GM19035 (cell line): ENCODE measurements around the gene PPP3CA.
A peak's percentile ranks its signal among the peaks of the same experiment; 100 is the strongest.

Experiments used
- ATAC-seq: cut with Tn5 transposase; IDR thresholded peaks from one replicate; pipeline ENCODE4 v1.9.1; 2021; ENCODE audit not compliant: unreplicated experiment

Gene PPP3CA

DNA sequence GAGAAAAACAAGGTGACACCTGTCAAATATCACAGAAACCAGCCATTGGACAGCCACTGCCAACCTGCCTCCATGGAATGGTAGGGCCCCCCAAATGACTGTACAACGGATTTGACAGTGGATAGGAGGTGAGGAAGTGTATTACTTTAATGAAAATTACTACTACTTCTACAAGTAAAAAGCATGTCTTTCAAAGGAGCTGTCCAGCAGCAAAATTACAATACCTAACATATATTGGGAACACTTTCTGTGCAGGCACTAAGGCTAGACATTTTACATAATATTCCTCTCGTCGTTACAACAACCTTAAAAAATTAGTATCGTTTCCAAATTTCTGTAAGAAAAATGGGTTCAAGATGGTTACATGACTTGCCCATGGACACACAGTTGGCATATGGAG, 14.9 kb downstream of the PPP3CA start:
- ATAC-seq, result no peak

DNA sequence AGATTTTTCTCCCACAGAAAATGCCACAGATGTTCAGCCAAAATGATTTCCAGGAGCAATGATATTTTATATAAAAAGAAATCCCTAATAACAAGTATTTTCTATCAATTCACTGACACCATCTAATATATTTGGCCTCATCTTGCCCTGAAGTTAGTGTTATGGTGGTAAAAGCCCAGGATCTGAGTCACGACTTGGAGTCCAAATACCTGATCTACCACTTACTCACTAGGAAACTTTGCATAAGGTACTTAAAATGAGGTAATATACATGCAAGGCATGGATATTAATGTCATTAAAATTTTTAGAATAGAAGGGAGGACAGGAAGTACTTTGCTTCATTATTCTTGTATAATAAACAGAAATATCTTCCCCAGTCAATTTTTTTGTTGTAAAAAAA, 16.3 kb downstream of the PPP3CA start:
- no peak for ATAC-seq

- no peak for ATAC-seq
Measured at GRCh38 chr4:101329592-101329991, 17.7 kb downstream of the PPP3CA start.

DNA sequence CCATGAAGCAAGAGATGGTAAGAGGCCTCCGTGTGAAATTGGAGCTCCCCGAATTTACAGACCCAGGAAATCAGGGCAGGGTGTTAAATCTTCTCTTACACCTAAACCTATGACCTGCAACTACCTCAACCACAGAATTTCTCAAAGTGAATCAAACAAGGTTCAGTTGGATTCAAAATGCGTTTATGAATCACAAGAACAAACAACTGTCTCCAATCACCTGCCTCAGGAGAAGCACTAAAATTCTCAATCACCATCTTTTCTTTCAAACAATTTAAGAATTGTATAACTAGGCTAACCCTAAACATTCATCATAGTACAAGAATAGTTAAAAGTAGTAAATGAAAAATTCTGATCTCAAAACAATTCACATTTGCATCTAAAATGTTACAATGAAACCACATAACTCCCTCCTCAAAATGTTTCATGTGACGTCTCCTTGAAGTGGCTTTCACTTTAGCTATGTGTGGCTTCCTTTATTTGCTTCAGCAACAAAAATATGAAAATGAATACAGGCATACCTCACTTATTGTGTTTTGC, 19.2 kb downstream of the PPP3CA start:
- ATAC-seq, result peak; percentile 93

DNA sequence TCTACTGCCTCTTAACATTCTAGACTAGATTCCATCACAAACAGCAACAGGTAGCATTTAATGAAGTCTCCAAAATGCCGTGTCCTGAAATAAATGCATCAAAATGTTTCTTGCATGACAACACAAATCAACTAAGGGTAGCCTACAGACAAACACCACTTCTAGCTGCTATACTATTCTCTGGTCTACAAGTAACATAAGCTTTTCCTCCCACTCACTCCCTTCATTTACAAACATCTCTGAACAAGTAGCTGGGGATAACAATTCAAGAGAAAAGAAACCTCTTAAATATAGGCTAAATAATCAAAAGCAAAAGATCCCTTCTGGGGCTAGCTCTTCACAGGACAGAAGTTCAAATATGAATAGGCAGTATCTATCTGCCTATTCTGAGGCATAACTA, 20.8 kb downstream of the PPP3CA start:
- no peak for ATAC-seq

GRCh38 chr4:101322743-101323142, 24.6 kb downstream of the PPP3CA start:
- no peak for ATAC-seq

DNA sequence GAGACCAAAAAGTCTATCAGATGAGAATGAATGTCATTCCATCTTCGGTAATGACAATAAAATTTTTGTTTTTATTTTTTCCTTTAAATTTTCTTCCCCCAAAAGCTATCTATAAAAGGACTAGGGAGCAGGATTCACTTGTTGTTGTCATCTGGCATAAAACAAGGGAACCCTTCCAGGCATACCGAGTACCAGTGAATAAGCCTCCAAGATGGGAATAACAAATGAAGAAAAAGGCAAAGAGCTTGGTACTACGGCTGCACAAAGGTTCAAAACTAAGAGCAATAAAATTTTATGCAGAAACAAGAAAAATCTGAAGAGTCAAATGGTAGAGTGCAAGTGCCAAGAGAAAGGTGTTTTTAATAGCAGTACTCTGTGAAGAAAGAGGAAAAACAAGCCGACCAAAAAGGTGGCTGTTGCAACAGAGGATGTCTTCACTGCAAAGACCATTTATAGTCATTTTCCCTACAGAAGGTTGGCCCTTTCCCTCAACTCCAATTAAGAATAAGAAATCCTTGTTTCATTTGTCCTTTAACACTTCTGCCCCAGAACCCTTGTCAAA, 25.8 kb downstream of the PPP3CA start:
- no peak for ATAC-seq

DNA sequence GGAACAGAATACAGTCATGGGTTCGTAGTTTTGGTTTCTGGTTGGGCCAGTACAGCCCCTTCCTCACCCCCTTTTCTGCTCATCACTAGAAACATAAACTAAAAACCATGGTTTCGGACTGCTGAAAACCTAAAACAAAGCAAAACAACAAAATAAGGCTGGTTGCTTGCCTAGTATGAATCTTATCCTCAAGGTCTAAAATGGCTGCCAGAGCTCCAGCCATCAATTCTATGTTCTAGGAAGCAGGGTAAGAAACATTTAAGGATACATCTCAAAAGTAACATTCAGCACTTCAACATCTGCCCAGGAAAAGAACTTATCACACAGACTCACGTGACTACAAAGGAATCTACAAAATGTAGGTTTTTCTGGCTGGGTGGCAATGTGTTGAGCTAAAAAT, 31.5 kb downstream of the PPP3CA start:
- no peak for ATAC-seq

GRCh38 chr4:101315041-101315440, 32.3 kb downstream of the PPP3CA start:
- no peak for ATAC-seq

- ATAC-seq, result no peak
Measured at GRCh38 chr4:101309925-101310324, 37.4 kb downstream of the PPP3CA start.

GRCh38 chr4:101307899-101308298, 39.4 kb downstream of the PPP3CA start:
- ATAC-seq, result no peak

GRCh38 chr4:101306764-101307615, 40.3 kb downstream of the PPP3CA start:
- peak; percentile 14 for ATAC-seq

DNA sequence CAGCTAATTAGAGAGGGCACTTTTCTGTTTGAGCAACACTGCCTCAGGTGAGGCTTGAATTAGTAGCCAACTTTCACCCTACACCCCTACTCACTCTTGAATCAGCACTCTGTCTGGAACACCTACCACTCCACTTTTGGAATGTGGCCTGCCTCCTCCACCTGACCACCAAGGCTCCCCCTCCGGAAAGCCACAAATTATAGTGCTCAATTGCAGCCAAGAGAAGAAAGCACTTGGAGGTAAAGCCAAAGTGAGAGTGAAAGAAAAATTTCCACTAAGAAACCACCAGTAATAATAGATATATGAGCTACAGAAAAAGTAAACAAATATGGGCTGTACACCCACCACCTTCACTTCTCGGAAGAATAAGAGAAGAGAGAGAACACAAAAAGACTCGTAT, 41.1 kb downstream of the PPP3CA start:
- peak; percentile 73 for ATAC-seq

DNA sequence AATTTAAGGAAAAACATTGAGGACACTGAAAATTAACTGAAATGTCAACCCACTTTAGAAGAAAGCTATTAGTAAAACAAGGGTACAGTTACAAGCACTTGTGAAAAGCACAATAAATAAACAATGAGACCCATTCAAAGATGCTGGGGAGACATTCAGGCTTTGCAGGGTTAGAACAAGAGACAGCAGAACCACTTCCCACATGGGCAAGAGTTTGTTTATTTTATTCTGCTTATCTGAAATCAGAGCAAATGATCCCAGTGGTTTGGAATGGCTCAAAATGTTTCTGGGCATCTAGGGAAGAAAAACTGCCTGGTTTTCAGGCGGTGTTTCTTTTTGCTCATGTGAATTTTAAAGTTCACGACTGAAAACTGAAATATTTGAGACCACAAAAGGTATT, 42.4 kb downstream of the PPP3CA start:
- no peak for ATAC-seq

GRCh38 chr4:101299899-101300540, 47.3 kb downstream of the PPP3CA start:
- no peak for ATAC-seq

DNA sequence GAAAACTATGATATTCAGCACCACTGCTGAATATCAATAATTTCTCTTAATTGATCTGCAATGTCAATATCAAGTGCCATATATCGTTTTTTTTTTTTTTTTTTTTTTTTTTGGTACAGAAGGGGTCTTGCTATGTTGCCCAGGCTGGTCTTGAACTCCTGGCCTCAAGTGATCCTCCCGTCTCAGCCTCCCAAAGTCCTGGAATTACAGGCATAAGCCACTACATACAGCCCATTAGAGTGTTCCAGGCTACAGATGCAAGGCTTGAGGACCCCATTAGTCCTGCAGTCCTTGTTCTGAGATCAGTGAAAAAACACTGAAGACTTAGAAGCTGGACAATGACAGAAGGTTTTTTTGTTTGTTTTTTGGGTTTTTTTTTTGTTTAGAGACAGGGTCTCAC, 48.3 kb downstream of the PPP3CA start:
- no peak for ATAC-seq

DNA sequence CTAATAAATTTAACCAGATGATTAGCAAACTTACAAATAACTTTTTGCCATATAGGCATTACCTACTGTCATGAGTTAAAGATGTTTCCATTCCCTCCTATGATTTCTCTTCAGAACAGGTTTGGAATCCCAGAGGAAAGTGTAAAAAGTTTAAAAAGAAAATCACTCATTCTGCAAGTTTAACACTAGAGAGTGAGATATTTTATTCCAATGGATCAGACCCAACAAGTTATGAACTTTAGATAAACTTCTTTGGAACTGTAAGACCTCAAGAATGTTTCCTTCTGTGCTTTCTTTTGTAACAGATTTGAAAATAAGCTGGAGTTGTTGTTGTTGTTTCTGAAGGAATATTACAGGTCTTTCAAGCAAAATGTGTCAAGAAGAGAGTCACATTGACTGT, 51.6 kb downstream of the PPP3CA start:
- ATAC-seq, result no peak

- no peak for ATAC-seq
Measured at GRCh38 chr4:101294597-101294996, 52.7 kb downstream of the PPP3CA start.

DNA sequence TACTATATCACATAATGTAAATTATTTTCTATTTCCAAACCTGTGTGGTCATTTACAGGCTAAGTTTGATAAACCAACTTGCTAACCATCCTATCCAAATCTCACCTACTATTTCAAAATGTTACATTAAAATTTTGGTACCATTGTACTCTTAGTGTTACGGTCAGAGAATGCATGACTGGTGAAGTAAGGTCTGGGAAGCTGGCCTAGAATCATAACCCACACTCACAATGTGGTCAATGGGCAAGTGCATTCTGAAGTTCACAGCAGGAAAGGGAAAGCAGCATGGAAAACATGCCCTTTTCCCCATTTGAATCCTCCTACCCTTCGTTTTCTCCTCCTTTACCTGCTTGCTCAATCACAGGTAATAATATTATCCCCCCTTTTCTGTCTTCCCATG, 54.4 kb downstream of the PPP3CA start:
- ATAC-seq, result no peak

DNA sequence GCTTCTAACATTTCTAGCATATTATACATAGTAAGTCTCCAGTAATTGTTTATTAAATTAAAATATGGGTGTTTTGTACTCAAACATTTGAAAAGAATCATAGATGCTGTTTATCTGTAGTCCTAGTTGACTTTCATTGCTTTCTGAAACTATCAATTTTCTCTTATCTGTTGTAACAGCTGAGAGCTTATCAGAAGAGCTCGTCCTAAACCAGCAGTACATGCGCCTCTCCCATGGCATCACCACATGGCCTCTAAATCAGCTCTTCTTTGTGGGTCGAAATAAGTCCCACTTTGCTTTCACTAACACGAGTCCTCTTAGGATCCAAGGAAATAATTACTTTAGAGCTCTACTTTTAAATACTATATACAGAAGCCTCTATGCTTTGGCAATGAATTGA, 55.1 kb downstream of the PPP3CA start:
- no peak for ATAC-seq

- ATAC-seq, result no peak
Measured at GRCh38 chr4:101291198-101291597, 56.1 kb downstream of the PPP3CA start.

GRCh38 chr4:101290654-101291053, 56.7 kb downstream of the PPP3CA start:
- no peak for ATAC-seq
